ENCODE results near the gene ACADVL.
A peak's percentile ranks its signal among the peaks of the same experiment; 100 is the strongest.

ACADVL gene

GRCh38 chr17:7191571-7192270 is 28.0 kb upstream of the ACADVL start:
- TF ChIP-seq POU2F2 (IDR thresholded peaks at IDR 0.05; ENCODE audit: low read depth, low read length) (no peak), POLR2A (IDR thresholded peaks at IDR 0.05; ENCODE audit: low read depth, low read length) (no peak), SPI1 (IDR thresholded peaks at IDR 0.05; ENCODE audit: low read depth, low read length) (no peak), PAX5 (IDR thresholded peaks at IDR 0.05; ENCODE audit: insufficient read depth, low read length, severe bottlenecking) (no peak), TAF1 (IDR thresholded peaks at IDR 0.05; ENCODE audit: low read depth, low read length) (no peak), POLR2AphosphoS5 (IDR thresholded peaks at IDR 0.05; ENCODE audit: low read depth, low read length) (no peak)
- FAIRE-seq (no peak), DNase-seq (ENCODE audit: insufficient read length, low spot score) (peak; percentile 68)

- DNase-seq (ENCODE audit: insufficient read length, low spot score) = no peak
- FAIRE-seq = no peak
- no peak for TF ChIP-seq SPI1 (IDR thresholded peaks at IDR 0.05; ENCODE audit: low read depth, low read length)
These were observed 27.3 kb upstream of the ACADVL start for GRCh38 chr17:7192271-7192937.

GRCh38 chr17:7195971-7196370 is 23.8 kb upstream of the ACADVL start:
- no peak for DNase-seq (ENCODE audit: insufficient read length, low spot score)
- FAIRE-seq = no peak
- TF ChIP-seq POLR2AphosphoS5 (IDR thresholded peaks at IDR 0.05; ENCODE audit: low read depth, low read length) (no peak), SPI1 (IDR thresholded peaks at IDR 0.05; ENCODE audit: low read depth, low read length) (no peak), TAF1 (IDR thresholded peaks at IDR 0.05; ENCODE audit: low read depth, low read length) (no peak), POU2F2 (IDR thresholded peaks at IDR 0.05; ENCODE audit: low read depth, low read length) (no peak), PAX5 (IDR thresholded peaks at IDR 0.05; ENCODE audit: insufficient read depth, low read length, severe bottlenecking) (no peak), POLR2A (IDR thresholded peaks at IDR 0.05; ENCODE audit: low read depth, low read length) (no peak)

- DNase-seq (ENCODE audit: insufficient read length, low spot score) (no peak), FAIRE-seq (no peak)
- TF ChIP-seq PAX5 (IDR thresholded peaks at IDR 0.05; ENCODE audit: insufficient read depth, low read length, severe bottlenecking) (no peak), TAF1 (IDR thresholded peaks at IDR 0.05; ENCODE audit: low read depth, low read length) (no peak), SPI1 (IDR thresholded peaks at IDR 0.05; ENCODE audit: low read depth, low read length) (no peak), POLR2AphosphoS5 (IDR thresholded peaks at IDR 0.05; ENCODE audit: low read depth, low read length) (no peak)
These were observed 22.9 kb upstream of the ACADVL start for GRCh38 chr17:7196651-7197401.

- no peak for FAIRE-seq
- no peak for DNase-seq (ENCODE audit: insufficient read length, low spot score)
- TF ChIP-seq PAX5 (IDR thresholded peaks at IDR 0.05; ENCODE audit: insufficient read depth, low read length, severe bottlenecking) (no peak), POU2F2 (IDR thresholded peaks at IDR 0.05; ENCODE audit: low read depth, low read length) (no peak), POLR2AphosphoS5 (IDR thresholded peaks at IDR 0.05; ENCODE audit: low read depth, low read length) (no peak), POLR2A (IDR thresholded peaks at IDR 0.05; ENCODE audit: low read depth, low read length) (no peak), SPI1 (IDR thresholded peaks at IDR 0.05; ENCODE audit: low read depth, low read length) (no peak), TAF1 (IDR thresholded peaks at IDR 0.05; ENCODE audit: low read depth, low read length) (no peak)
These were observed 16.3 kb upstream of the ACADVL start for GRCh38 chr17:7203391-7203790.

- FAIRE-seq = no peak
- TF ChIP-seq SPI1 (IDR thresholded peaks at IDR 0.05; ENCODE audit: low read depth, low read length) = no peak
- TF ChIP-seq POLR2A (IDR thresholded peaks at IDR 0.05; ENCODE audit: low read depth, low read length) = no peak
- no peak for TF ChIP-seq PAX5 (IDR thresholded peaks at IDR 0.05; ENCODE audit: insufficient read depth, low read length, severe bottlenecking)
- no peak for TF ChIP-seq TAF1 (IDR thresholded peaks at IDR 0.05; ENCODE audit: low read depth, low read length)
- TF ChIP-seq POLR2AphosphoS5 (IDR thresholded peaks at IDR 0.05; ENCODE audit: low read depth, low read length) = no peak
- no peak for TF ChIP-seq POU2F2 (IDR thresholded peaks at IDR 0.05; ENCODE audit: low read depth, low read length)
- DNase-seq (ENCODE audit: insufficient read length, low spot score) = no peak
These were observed 15.4 kb upstream of the ACADVL start for GRCh38 chr17:7204336-7204735.

GRCh38 chr17:7204828-7205461 is 14.8 kb upstream of the ACADVL start:
- FAIRE-seq (peak; percentile 95), DNase-seq (ENCODE audit: insufficient read length, low spot score) (peak; percentile 99)
- TF ChIP-seq POU2F2 (IDR thresholded peaks at IDR 0.05; ENCODE audit: low read depth, low read length) (no peak), POLR2A (IDR thresholded peaks at IDR 0.05; ENCODE audit: low read depth, low read length) (no peak), SPI1 (IDR thresholded peaks at IDR 0.05; ENCODE audit: low read depth, low read length) (peak; percentile 32; the same call in 1 of the 2 replicates), PAX5 (IDR thresholded peaks at IDR 0.05; ENCODE audit: insufficient read depth, low read length, severe bottlenecking) (no peak), POLR2AphosphoS5 (IDR thresholded peaks at IDR 0.05; ENCODE audit: low read depth, low read length) (peak; percentile 13; the same call in 1 of the 2 replicates), TAF1 (IDR thresholded peaks at IDR 0.05; ENCODE audit: low read depth, low read length) (no peak)

GRCh38 chr17:7205561-7205960 is 14.2 kb upstream of the ACADVL start:
- FAIRE-seq (no peak), DNase-seq (ENCODE audit: insufficient read length, low spot score) (no peak)
- TF ChIP-seq POU2F2 (IDR thresholded peaks at IDR 0.05; ENCODE audit: low read depth, low read length) = no peak
- TF ChIP-seq SPI1 (IDR thresholded peaks at IDR 0.05; ENCODE audit: low read depth, low read length) = no peak
- TF ChIP-seq POLR2A (IDR thresholded peaks at IDR 0.05; ENCODE audit: low read depth, low read length) = no peak
- TF ChIP-seq PAX5 (IDR thresholded peaks at IDR 0.05; ENCODE audit: insufficient read depth, low read length, severe bottlenecking) = no peak
- no peak for TF ChIP-seq POLR2AphosphoS5 (IDR thresholded peaks at IDR 0.05; ENCODE audit: low read depth, low read length)
- TF ChIP-seq TAF1 (IDR thresholded peaks at IDR 0.05; ENCODE audit: low read depth, low read length) = no peak

Measured in GM12891 (cell line).